Keratinocyte (primary cell): ENCODE data around the gene SHROOM4.

Experiments
- EZH2 ChIP-seq: IDR thresholded peaks from one replicate; pipeline ENCODE4 v1.6.1; 2012; ENCODE audit warnings: inconsistent platforms, mild to moderate bottlenecking, low read length, moderate library complexity
- TF ChIP-seq, protein P1 (sequence below), 3 experiments: IDR thresholded peaks in 1 of 3; conservative IDR thresholded peaks in 1 of 3; optimal IDR thresholded peaks in 1 of 3; 2 replicates in 2 of 3; 3 replicates in 1 of 3; pipeline versions ENCODE3 to v1.5.1; 2011; ENCODE audit warnings: low read length in 3 of 3, mild to moderate bottlenecking in 3 of 3, moderate library complexity in 2 of 3, control low read depth in 1 of 3, inconsistent platforms in 1 of 3; ENCODE audit not compliant: insufficient read depth in 2 of 3; ENCODE audit errors: extremely low read depth in 1 of 3

DNA sequence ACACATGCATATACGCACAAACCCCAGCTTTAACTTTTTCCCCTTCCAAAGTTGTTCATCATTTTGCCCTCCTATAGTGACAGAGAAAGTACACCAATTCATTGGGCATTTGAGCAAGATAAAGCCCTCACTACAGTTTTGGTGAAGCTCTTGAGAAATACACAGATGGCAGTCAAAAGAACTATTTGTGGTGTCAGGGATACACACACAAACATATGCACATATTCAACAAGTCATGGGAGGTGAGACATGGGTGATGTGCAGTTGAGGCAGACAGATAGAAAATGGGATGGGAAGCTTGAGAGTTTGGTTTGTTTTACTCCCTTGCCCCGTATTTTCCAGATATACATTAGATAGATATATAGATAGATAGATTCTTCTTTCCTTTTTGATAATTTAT is 11.8 kb upstream of the SHROOM4 start:
- TF ChIP-seq, protein P1, sequence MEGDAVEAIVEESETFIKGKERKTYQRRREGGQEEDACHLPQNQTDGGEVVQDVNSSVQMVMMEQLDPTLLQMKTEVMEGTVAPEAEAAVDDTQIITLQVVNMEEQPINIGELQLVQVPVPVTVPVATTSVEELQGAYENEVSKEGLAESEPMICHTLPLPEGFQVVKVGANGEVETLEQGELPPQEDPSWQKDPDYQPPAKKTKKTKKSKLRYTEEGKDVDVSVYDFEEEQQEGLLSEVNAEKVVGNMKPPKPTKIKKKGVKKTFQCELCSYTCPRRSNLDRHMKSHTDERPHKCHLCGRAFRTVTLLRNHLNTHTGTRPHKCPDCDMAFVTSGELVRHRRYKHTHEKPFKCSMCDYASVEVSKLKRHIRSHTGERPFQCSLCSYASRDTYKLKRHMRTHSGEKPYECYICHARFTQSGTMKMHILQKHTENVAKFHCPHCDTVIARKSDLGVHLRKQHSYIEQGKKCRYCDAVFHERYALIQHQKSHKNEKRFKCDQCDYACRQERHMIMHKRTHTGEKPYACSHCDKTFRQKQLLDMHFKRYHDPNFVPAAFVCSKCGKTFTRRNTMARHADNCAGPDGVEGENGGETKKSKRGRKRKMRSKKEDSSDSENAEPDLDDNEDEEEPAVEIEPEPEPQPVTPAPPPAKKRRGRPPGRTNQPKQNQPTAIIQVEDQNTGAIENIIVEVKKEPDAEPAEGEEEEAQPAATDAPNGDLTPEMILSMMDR (optimal IDR thresholded peaks at IDR 0.05 in 1 of 3, IDR thresholded peaks at IDR 0.05 in 1 of 3, conservative IDR thresholded peaks at IDR 0.05 in 1 of 3; ENCODE audit: extremely low read depth in 1 of 3, insufficient read depth in 2 of 3, low read length in 3 of 3): no peak
- TF ChIP-seq EZH2: no peak
